Measurements from ENCODE around the gene FBXO41. TPM values are rescaled to one million over a fixed set of nuclear protein-coding genes. Genes with fewer than 3 reads are reported as not detected.

Gene FBXO41
- total RNA-seq, 1 donor from 2014 or later, result 2.1 TPM

DNA sequence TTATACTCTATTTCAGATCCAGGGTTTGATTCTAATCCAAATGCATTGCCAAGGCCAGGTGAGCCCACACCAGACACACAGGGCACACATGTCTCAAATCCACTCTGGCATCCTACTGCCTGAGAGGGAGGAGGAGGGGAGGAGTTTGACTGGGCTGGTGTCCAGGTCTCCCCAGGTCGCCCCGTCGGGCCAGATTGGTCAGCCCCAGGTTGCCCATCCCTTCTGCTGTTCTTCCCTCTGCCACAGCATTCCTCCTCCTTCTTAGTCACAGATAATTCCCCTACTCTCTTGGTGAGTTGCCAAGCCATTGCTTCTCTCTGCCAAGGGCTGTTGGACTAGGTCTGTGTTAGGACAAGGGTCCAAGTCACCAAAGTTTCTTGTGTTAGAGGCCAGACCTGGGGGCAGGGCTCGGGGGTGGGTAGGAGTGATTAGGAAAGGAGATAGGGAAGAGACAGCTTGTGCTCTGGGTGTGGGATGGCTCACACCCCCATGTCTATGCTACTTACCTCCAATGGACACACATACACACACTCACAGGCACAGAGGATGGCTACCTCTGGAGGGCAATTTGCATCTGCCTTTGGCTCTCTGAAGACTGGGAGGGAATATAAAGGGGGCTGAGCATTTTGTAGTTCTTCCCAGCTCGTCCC lies 11.6 kb upstream of the FBXO41 start:
- ATAC-seq, result no peak
- no peaks in the 10 kb centered on the region for H3K9me3 ChIP-seq
- TF ChIP-seq, protein P1, sequence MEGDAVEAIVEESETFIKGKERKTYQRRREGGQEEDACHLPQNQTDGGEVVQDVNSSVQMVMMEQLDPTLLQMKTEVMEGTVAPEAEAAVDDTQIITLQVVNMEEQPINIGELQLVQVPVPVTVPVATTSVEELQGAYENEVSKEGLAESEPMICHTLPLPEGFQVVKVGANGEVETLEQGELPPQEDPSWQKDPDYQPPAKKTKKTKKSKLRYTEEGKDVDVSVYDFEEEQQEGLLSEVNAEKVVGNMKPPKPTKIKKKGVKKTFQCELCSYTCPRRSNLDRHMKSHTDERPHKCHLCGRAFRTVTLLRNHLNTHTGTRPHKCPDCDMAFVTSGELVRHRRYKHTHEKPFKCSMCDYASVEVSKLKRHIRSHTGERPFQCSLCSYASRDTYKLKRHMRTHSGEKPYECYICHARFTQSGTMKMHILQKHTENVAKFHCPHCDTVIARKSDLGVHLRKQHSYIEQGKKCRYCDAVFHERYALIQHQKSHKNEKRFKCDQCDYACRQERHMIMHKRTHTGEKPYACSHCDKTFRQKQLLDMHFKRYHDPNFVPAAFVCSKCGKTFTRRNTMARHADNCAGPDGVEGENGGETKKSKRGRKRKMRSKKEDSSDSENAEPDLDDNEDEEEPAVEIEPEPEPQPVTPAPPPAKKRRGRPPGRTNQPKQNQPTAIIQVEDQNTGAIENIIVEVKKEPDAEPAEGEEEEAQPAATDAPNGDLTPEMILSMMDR (IDR thresholded peaks at IDR 0.05), result no peak
- no peak overlapping the region for H3K4me3 ChIP-seq
- H3K4me1 ChIP-seq, result peaks cover 11% of the 10 kb centered on the region
- H3K27me3 ChIP-seq, result peaks cover 91% of the 10 kb centered on the region
- no peaks in the 10 kb centered on the region for H3K36me3 ChIP-seq
- intact Hi-C loops (cut with DNase I), result no loop called here
- DNase-seq, result no peak
- H3K27ac ChIP-seq, result no peak overlapping the region

DNA sequence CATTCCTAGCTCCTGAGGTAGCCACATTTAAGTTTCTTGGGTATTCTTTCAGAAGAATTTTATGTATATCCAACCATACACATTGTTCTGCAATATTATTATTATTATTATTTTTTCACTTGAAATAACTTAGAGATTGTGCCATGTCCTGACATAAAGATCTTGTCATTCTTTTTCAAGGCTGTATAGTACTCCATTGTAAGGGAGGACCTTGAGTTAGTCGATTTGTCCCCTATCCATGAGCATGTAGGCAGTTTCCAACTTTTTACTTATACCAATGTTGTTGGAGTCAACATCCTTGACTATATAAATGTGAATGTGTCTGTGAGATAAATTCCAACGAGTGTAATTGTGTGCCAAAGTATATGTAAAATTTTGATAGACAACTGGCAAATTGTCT lies 10.0 kb upstream of the FBXO41 start:
- intact Hi-C loops (cut with DNase I), result no loop called here
- no peaks in the 10 kb centered on the region for H3K36me3 ChIP-seq
- DNase-seq, result no peak
- peaks cover 95% of the 10 kb centered on the region for H3K27me3 ChIP-seq
- TF ChIP-seq, protein P1 (IDR thresholded peaks at IDR 0.05), result no peak
- H3K4me1 ChIP-seq, result peaks cover 11% of the 10 kb centered on the region
- ATAC-seq, result no peak
- no peak overlapping the region for H3K4me3 ChIP-seq
- no peaks in the 10 kb centered on the region for H3K9me3 ChIP-seq
- no peak overlapping the region for H3K27ac ChIP-seq

DNA sequence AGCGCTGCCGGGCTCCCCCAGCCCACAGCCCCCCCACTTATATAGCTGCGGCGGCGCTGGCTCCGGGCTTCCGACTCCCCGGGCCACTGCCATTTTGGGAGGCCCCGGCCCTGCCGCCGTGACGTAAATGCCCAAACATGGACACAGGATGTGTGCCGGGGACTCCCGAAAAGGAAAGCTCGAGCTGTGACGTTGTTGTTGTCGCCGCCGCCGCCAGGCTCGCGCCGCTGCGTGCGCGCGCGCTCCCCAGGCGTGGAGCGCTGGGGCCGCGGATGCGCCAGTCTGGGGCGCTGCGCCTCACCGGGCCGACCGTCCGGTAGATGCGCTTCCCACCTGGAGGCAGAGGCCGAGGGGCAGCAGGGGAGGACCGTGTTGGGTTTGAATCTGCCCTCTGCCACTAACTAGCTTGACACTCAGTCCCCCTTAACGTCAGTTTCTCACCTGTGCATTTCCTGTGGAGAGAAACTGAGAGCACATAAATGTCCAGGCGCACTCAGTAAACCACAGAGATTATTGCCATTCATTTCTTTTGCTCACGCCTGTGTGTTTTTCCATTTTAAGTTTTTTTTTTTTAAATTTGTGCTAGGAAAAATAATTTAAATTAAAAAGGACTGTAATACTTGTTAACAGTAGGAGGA lies 9.4 kb upstream of the FBXO41 start, which contains the start of gene EGR4:
Gene EGR4 (minus strand): TSS at position 15 of the 638 bp plus-strand sequence. CDS start 231 bp downstream, outside the sequence.
- Histone ChIP-seq H3K4me1 (peaks cover 11% of the 10 kb centered on the region), H3K9me3 (no peaks in the 10 kb centered on the region), H3K27ac (no peak within 1 kb of the TSS), H3K36me3 (no peaks in the 10 kb centered on the region), H3K27me3 (peaks cover 96% of the 10 kb centered on the region), H3K4me3 (peak within 1 kb of the TSS; percentile 42)
- ATAC-seq (peak; percentile 79), DNase-seq (peak; percentile 78)
- TF ChIP-seq, protein P1 (IDR thresholded peaks at IDR 0.05), result no peak
- intact Hi-C loops (cut with DNase I), result no loop called here

DNA sequence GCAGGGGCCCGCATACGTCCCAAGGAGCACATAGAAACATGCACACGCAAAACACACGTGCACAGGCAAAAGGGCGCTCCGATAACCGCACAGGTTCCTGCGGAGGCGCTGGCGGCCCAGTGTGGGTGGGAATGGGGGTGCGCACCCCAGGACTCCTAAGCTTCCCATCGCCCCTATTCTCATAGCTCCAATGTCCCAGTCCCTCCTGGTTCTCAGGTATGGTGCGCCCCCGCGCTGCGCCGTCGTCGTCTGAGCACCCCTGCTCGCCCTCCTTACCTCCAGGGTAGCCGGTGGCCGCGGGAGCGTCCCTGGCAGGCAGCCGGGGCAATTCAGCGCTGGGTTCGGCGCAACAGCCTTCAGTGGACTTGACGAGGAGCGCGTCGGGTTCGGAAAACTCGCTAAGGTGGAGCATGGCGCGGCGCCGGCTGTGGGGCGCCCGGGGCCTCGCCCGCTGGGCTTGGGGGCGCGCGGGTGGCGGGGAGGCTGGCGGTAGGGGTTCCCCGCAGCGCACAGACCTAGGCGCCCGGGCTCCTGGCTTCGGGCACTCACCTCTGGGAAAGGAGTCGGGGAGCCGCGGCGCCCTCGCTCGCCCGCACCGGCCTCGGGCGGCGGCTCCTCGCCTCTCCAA lies 8.7 kb upstream of the FBXO41 start:
- no peak for DNase-seq
- Histone ChIP-seq H3K4me1 (peaks cover 11% of the 10 kb centered on the region), H3K4me3 (peak overlapping the region; percentile 42), H3K9me3 (no peaks in the 10 kb centered on the region), H3K27me3 (peaks cover 94% of the 10 kb centered on the region), H3K36me3 (no peaks in the 10 kb centered on the region), H3K27ac (no peak overlapping the region)
- ATAC-seq, result no peak
- TF ChIP-seq, protein P1 (IDR thresholded peaks at IDR 0.05), result no peak
- intact Hi-C loops (cut with DNase I), result no loop called here

DNA sequence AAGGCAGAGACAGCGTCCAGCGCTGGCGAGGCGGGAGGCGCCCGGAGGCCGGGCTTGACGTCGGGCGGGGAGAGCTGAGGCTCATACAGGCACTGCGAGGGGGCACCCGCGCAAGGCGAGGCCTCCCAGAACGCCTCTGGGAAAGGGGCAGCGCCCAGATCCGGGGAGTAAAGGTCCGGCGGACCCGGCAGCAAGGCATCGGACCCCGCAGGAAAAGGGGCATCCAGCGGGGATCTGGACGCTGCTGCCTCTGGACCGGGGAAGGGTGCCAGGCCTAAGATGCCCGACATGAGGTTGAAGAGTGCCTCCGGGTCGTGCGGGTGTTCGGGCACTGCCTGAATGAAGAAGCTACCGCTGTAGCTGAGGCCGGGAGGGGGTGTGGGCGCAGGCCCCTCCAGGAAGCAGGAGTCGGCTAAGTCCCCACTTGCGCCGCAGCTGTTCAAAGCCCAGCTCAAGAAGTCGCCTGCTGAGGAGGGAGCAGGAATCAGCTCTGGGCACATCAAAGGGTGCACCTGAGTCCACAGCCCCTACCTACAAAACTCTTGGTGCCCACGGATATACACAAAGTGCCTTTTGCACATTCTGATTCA lies 8.1 kb upstream of the FBXO41 start:
- intact Hi-C loops (cut with DNase I), result no loop called here
- Histone ChIP-seq H3K9me3 (no peaks in the 10 kb centered on the region), H3K27ac (no peak overlapping the region), H3K27me3 (peaks cover 88% of the 10 kb centered on the region), H3K4me3 (no peak overlapping the region), H3K4me1 (peaks cover 11% of the 10 kb centered on the region), H3K36me3 (no peaks in the 10 kb centered on the region)
- no peak for DNase-seq
- ATAC-seq, result no peak
- TF ChIP-seq, protein P1 (IDR thresholded peaks at IDR 0.05), result no peak
